Suprapubic skin (tissue), 4 donors: ENCODE results near the gene RNASE8. TPM values are rescaled to one million over a fixed set of nuclear protein-coding genes. Genes with fewer than 3 reads are reported as not detected.

Source experiments
- DNase-seq, 2 donors: peaks; one replicate each; pipeline ENCODE4 v3.0.0-alpha.2; 2019; ENCODE audit warnings: low spot score in 2 of 2
- H3K27ac ChIP-seq: fragments of 200-600 bp; sonication (generic); one replicate; pipeline ENCODE4 v1.5.1; 2019
- H3K27me3 ChIP-seq: fragments of 200-600 bp; sonication (generic); one replicate; pipeline ENCODE4 v1.5.1; 2019
- H3K36me3 ChIP-seq: fragments of 200-600 bp; sonication (generic); one replicate; pipeline ENCODE4 v1.5.1; 2019
- H3K4me1 ChIP-seq: fragments of 200-600 bp; sonication (generic); one replicate; pipeline ENCODE4 v1.5.1; 2019
- H3K4me3 ChIP-seq: fragments of 200-600 bp; sonication (generic); one replicate; pipeline ENCODE4 v1.5.1; 2019; ENCODE audit warnings: mild to moderate bottlenecking
- H3K9me3 ChIP-seq: fragments of 200-600 bp; sonication (generic); one replicate; pipeline ENCODE4 v1.5.1; 2019
- CTCF ChIP-seq, 2 donors: fragments of 200-600 bp in 1 of 2; fragments of 450-650 bp in 1 of 2; sonication (generic) in 1 of 2; IDR thresholded peaks; one replicate each; pipeline ENCODE4 v1.5.1; 2016 to 2019; ENCODE audit warnings: antibody characterized with exemption in 2 of 2, mild to moderate bottlenecking in 1 of 2, moderate library complexity in 1 of 2
- EP300 ChIP-seq: sonication (generic); formaldehyde crosslinking; IDR thresholded peaks from one replicate; pipeline ENCODE4 v1.6.1; 2017; ENCODE audit warnings: antibody characterized with exemption
- POLR2A ChIP-seq, 2 donors: fragments of 450-650 bp; IDR thresholded peaks; one replicate each; pipeline ENCODE4 v1.6.1; 2017; ENCODE audit warnings: antibody characterized with exemption in 2 of 2, mild to moderate bottlenecking in 2 of 2, moderate library complexity in 2 of 2
- POLR2AphosphoS5 ChIP-seq, 3 donors: sonication (generic); formaldehyde crosslinking; IDR thresholded peaks; one replicate each; pipeline ENCODE4 v1.6.1; 2017; ENCODE audit warnings: antibody characterized with exemption in 3 of 3
- WGBS: methylation state at CpG from one replicate; pipeline ENCODE4 v1.1.5; 2018; 5-methylcytosine and 5-hydroxymethylcytosine counted together
- total RNA-seq, 4 donors: library from RNA; depleted of rRNA; stranded (reverse); fragments of >200 nt; gene quantifications; one replicate each; pipeline ENCODE4 v1.1.0, GENCODE V29; 2016

The RNASE8 gene
- total RNA-seq, 4 donors from 2014 or later, result not detected

- Histone ChIP-seq H3K27me3 (no peaks in the 10 kb centered on the region), H3K36me3 (peaks cover 42% of the 10 kb centered on the region), H3K27ac (no peak overlapping the region), H3K4me3 (no peak overlapping the region), H3K9me3 (no peaks in the 10 kb centered on the region), H3K4me1 (peaks cover 37% of the 10 kb centered on the region)
- no peak for TF ChIP-seq EP300
- TF ChIP-seq CTCF (IDR thresholded peaks at IDR 0.05), result peak; percentile 100
- peak in 2 of 3 donors; percentile 40 to 70 for TF ChIP-seq POLR2AphosphoS5 (IDR thresholded peaks at IDR 0.05)
- 77% methylated on average over 7 of the region's 59 CpGs for WGBS
- DNase-seq, result peak; percentile 89 to 90
These were observed 34.8 kb downstream of the RNASE8 start for GRCh38 chr14:21092273-21093011.

GRCh38 chr14:21093018-21093417, 35.4 kb downstream of the RNASE8 start:
- no peak overlapping the region for H3K4me3 ChIP-seq
- WGBS, result 87% methylated on average over 36 of the region's 36 CpGs
- H3K4me1 ChIP-seq, result peaks cover 42% of the 10 kb centered on the region
- H3K36me3 ChIP-seq, result peaks cover 42% of the 10 kb centered on the region
- DNase-seq, result no peak
- no peak overlapping the region for H3K27ac ChIP-seq
- H3K9me3 ChIP-seq, result no peaks in the 10 kb centered on the region
- TF ChIP-seq EP300, result no peak
- no peak for TF ChIP-seq POLR2AphosphoS5 (IDR thresholded peaks at IDR 0.05)
- TF ChIP-seq POLR2A (IDR thresholded peaks at IDR 0.05), result no peak
- no peak for TF ChIP-seq CTCF (IDR thresholded peaks at IDR 0.05)
- H3K27me3 ChIP-seq, result no peaks in the 10 kb centered on the region

GRCh38 chr14:21093769-21094681, 36.4 kb downstream of the RNASE8 start:
- Histone ChIP-seq H3K27ac (no peak overlapping the region), H3K27me3 (no peaks in the 10 kb centered on the region), H3K4me1 (peaks cover 46% of the 10 kb centered on the region), H3K4me3 (no peak overlapping the region), H3K36me3 (peaks cover 35% of the 10 kb centered on the region), H3K9me3 (no peaks in the 10 kb centered on the region)
- 62% methylated on average over 7 of the region's 7 CpGs for WGBS
- DNase-seq, result no peak
- TF ChIP-seq POLR2A (IDR thresholded peaks at IDR 0.05) (no peak), EP300 (no peak), CTCF (IDR thresholded peaks at IDR 0.05) (no peak), POLR2AphosphoS5 (IDR thresholded peaks at IDR 0.05) (no peak)

GRCh38 chr14:21095430-21096205, 38.0 kb downstream of the RNASE8 start:
- Histone ChIP-seq H3K4me1 (peaks cover 57% of the 10 kb centered on the region), H3K36me3 (peaks cover 22% of the 10 kb centered on the region), H3K9me3 (no peaks in the 10 kb centered on the region), H3K4me3 (no peak overlapping the region), H3K27ac (no peak overlapping the region), H3K27me3 (no peaks in the 10 kb centered on the region)
- TF ChIP-seq POLR2AphosphoS5 (IDR thresholded peaks at IDR 0.05) (no peak), POLR2A (IDR thresholded peaks at IDR 0.05) (no peak), CTCF (IDR thresholded peaks at IDR 0.05) (no peak), EP300 (no peak)
- 40% methylated on average over 6 of the region's 6 CpGs for WGBS
- DNase-seq, result no peak
